OCI-LY7 (cell line): ENCODE results near the gene OR1A2.

Source experiments
- CTCF ChIP-seq: fragments of 200-600 bp; sonication (generic); conservative IDR thresholded peaks from 2 replicates; pipeline ENCODE4 v1.5.1; 2014; ENCODE audit warnings: mild to moderate bottlenecking, antibody characterized with exemption, low read length, moderate library complexity, mixed read lengths
- EZH2phosphoT487 ChIP-seq: fragments of 200-600 bp; sonication (generic); IDR thresholded peaks from 2 replicates; pipeline ENCODE4 v1.6.1; 2018; ENCODE audit warnings: low read depth, borderline replicate concordance, mild to moderate bottlenecking, mixed run types, antibody characterized with exemption, low read length, moderate library complexity, mixed read lengths

- no peak for TF ChIP-seq CTCF
- TF ChIP-seq EZH2phosphoT487, result no peak
Observed at GRCh38 chr17:3222505-3222904, 25.2 kb downstream of the OR1A2 start.
